Head of caudate nucleus (tissue), 42 donors: ENCODE results near the gene C1orf226.
"Not testable (repeated sequence)": the region's sequence is repeated elsewhere in the genome, so short reads cannot be mapped to it uniquely, and the experiment has no call there.

Experiments
- DNase-seq, 42 donors: peaks; one replicate each; pipeline versions ENCODE4 v3.0.0 to v3.0.0-alpha.2; 2020 to 2021; ENCODE audit warnings: mixed read lengths in 7 of 42
- intact Hi-C: fragments of 100-400 bp; cut with DNase I; formaldehyde crosslinking; loops from one replicate; pipeline ENCODE4 v1.15.0; 2022

C1orf226 gene

GRCh38 chr1:162396201-162396906 lies 14.8 kb downstream of the C1orf226 start:
- intact Hi-C loops, result no loop called here
- DNase-seq, result no peak

- intact Hi-C loops, result no loop called here
- no peak for DNase-seq
These were observed 15.5 kb downstream of the C1orf226 start for GRCh38 chr1:162397039-162397448.

- intact Hi-C loops, result no loop called here
- DNase-seq, result no peak
These were observed 16.5 kb downstream of the C1orf226 start for GRCh38 chr1:162397943-162398560.

- intact Hi-C loops, result no loop called here
- no peak for DNase-seq
These were observed 17.6 kb downstream of the C1orf226 start for GRCh38 chr1:162398999-162399580.

GRCh38 chr1:162400790-162401355 lies 19.3 kb downstream of the C1orf226 start:
- DNase-seq, result no peak
- intact Hi-C loops, result no loop called here

- no peak for DNase-seq
- intact Hi-C loops, result no loop called here
These were observed 23.1 kb downstream of the C1orf226 start for GRCh38 chr1:162404550-162405160.

GRCh38 chr1:162405800-162406199 lies 24.3 kb downstream of the C1orf226 start:
- no peak for DNase-seq
- intact Hi-C loops, result no loop called here

GRCh38 chr1:162406811-162407210 lies 25.3 kb downstream of the C1orf226 start:
- intact Hi-C loops, result no loop called here
- no peak for DNase-seq

- no peak for DNase-seq
These were observed 26.0 kb downstream of the C1orf226 start for GRCh38 chr1:162407539-162407938.

GRCh38 chr1:162412002-162412401 lies 30.5 kb downstream of the C1orf226 start, which contains the start of gene SH2D1B:
Gene SH2D1B (minus strand): TSS chr1:162412136. CDS start chr1:162412016, 120 bp downstream.
- intact Hi-C loops, result no loop called here

More at GRCh38 chr1:162407539-162407938, 26.0 kb downstream of the C1orf226 start:
- intact Hi-C loops, result no loop called here

GRCh38 chr1:162416215-162416614 lies 34.7 kb downstream of the C1orf226 start:
- no peak for DNase-seq
- intact Hi-C loops, result no loop called here

More at GRCh38 chr1:162412002-162412401, 30.5 kb downstream of the C1orf226 start, which contains the start of gene SH2D1B:
- no peak for DNase-seq

GRCh38 chr1:162416909-162417308 lies 35.4 kb downstream of the C1orf226 start:
- no peak for DNase-seq
- intact Hi-C loops, result no loop called here

- intact Hi-C loops, result no loop called here
- no peak for DNase-seq
These were observed 36.1 kb downstream of the C1orf226 start for GRCh38 chr1:162417650-162418049.

GRCh38 chr1:162418584-162418983 lies 37.1 kb downstream of the C1orf226 start:
- intact Hi-C loops, result not testable (repeated sequence)

GRCh38 chr1:162419450-162419931 lies 38.0 kb downstream of the C1orf226 start:
- DNase-seq, intact Hi-C loops: not testable (repeated sequence)

More at GRCh38 chr1:162418584-162418983, 37.1 kb downstream of the C1orf226 start:
- not testable (repeated sequence) for DNase-seq

- intact Hi-C loops, result no loop called here
- DNase-seq, result no peak
These were observed 38.6 kb downstream of the C1orf226 start for GRCh38 chr1:162420120-162420519.

GRCh38 chr1:162421258-162422164 lies 40.0 kb downstream of the C1orf226 start:
- DNase-seq, result no peak

GRCh38 chr1:162422662-162423375 lies 41.3 kb downstream of the C1orf226 start:
- intact Hi-C loops, result no loop called here
- DNase-seq, result no peak

More at GRCh38 chr1:162421258-162422164, 40.0 kb downstream of the C1orf226 start:
- intact Hi-C loops, result no loop called here
